CD4-positive, alpha-beta T cell treated with Interferon alpha-2 for 1 hour (primary cell): ENCODE results near the gene ASIC2.

Experiments used
- DNase-seq, 2 donors: peaks; one replicate each; pipeline ENCODE4 v3.0.0-alpha.2; 2020 to 2022

The ASIC2 gene

DNA sequence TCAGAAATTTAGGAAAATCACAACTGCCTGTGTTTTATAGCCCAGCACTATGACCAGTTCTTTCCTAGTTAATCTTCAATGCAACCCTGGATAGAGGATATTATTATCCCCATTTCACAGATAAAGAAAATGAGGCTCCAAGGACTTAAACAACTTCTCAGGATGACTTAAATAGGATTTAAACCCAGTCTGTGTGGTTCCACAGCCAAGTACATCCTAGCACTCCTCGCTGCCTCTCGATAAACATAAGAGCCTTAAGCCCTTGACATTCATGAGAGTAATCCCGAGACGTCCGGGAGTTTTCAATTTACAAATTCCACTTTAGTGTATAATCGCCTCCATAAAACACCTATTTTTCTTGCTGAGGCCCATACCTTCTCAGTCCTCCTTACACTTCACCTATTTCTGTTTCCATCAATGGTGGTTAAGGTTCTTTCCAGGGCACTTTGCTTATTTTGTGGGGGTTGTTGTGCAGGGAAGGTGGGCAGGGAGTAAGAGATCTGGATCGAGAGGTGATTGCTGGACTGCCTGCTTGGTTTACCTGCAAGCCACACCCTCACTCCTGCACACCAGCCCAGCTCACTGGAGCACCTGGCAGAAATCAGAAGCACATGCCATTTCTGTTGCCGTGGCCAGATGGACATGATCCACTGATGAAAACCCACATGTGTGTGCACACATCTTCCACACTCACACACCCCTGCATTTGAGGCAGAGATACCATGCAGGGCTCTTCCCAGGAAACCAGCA lies 50.5 kb downstream of the ASIC2 start:
- DNase-seq: no peak

GRCh38 chr17:33241390-33241789 lies 51.7 kb downstream of the ASIC2 start:
- DNase-seq: no peak

- DNase-seq: no peak
Measured at GRCh38 chr17:33240362-33240761, 52.7 kb downstream of the ASIC2 start.

DNA sequence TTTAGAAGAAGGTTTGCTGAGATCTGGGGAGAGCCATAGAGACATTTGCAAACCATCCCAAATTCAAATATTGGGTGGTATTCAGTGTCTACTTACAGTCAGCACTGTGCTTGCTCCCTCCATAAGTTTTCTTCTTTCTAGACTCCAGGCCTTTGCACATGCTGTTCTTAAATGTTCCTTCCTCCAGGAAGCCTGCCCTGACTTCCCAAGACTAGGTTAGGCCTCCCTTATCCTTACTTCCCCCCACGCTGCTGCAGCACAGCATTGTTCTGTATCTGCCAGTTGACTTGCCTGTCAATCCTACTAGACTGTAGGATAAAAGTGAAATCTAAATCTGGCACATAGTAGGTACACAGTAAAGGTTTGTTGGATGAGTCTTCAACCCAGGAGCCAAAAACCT lies 53.4 kb downstream of the ASIC2 start:
- no peak for DNase-seq

- no peak for DNase-seq
Measured at GRCh38 chr17:33234930-33235685, 58.0 kb downstream of the ASIC2 start.

DNA sequence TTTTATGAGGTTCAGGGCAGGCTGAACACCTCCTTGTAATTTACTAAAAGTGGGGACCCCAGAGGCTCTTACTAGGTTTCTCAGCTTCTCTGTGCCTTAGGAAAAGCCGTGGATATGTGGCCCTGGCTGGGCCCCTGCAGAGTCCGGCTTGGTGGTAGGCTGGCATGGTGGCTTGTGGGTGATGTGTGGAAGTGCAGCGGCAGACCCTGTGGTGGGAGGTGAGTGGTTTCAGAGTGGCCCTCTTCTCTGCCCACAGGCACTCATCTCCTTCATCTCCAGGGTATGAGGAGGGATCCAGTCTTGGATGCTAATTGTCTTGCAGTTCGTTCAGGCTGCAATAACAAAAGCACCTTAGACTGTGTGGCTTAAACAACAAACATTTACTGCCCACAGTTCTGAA lies 58.9 kb downstream of the ASIC2 start:
- no peak for DNase-seq

DNA sequence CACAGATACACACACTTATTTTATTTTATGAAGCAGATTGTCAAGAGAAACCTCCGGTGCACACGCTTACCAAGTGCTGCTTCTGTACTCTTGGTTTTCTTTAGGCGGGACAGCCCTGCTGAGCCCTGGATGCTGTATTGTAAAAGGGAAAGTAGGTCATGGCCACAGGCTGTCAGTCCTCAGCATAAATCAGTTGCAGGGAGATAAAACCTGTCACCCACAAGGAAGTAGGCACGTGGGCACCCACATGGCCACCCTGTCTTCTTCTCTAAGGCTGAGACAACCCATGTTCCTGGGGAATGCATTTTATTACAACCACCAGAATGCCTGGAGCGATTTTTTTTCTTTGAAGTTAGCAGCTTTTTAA lies 59.3 kb downstream of the ASIC2 start:
- DNase-seq: peak in 1 of 2 donors; percentile 35

DNA sequence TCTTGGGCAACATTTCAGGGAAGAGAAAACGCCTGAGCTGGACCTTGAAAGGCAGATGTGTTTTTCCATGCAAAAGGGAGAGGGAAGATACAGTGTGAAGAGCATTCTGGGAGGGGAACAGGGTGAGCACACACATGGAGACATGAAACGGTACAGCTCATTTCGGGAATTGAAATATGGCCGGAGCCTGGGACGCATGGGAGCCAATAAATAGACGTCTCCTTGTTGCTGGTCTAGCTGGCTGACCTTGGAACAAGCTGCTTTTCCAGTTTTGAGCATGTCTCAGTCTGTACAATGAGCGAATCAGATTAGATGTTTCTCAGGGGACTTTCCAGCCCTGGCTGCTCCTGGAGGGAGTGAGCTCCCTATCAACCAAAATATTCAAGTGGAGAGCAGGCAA lies 63.6 kb downstream of the ASIC2 start:
- no peak for DNase-seq

GRCh38 chr17:33229028-33229427 lies 64.1 kb downstream of the ASIC2 start:
- DNase-seq: no peak

GRCh38 chr17:33228548-33228947 lies 64.5 kb downstream of the ASIC2 start:
- DNase-seq: no peak

DNA sequence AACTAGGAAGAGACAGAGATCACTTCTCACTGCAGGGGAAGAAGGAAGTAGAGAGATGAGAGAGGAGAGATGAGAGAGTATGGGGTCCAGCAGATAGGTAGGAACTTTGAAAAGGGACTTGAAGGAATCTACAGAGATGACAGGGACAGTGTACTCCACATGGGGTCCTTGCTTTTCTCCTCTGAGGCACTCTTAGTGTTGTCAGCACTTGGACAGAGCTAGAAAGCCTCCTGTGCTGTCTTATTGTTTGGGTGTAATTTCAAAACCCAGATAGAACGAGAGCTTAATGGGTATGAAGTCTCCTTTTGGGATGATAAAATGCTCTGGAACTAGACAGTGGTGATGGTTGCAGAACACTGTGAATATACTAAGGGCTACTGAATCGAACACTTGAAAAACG lies 65.2 kb downstream of the ASIC2 start:
- no peak for DNase-seq

DNA sequence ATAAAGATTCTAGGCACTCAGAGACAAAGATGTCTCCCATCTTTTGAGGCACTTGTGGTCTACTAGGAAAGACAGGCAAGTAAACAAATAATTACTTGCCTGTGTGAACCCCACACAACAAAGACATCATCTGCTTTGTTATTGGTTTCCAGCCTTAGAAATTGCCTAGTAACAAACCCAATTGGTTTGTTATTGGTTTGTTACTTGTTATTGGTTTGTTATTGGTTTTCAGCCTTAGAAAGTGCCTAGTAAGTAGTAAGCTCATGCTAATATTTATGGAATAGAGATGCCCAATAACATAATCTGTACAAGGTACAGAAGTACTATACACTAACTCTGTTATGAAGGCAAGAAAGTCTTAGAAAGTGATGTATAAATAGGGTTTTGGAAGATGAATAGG lies 67.1 kb downstream of the ASIC2 start:
- DNase-seq: no peak

DNA sequence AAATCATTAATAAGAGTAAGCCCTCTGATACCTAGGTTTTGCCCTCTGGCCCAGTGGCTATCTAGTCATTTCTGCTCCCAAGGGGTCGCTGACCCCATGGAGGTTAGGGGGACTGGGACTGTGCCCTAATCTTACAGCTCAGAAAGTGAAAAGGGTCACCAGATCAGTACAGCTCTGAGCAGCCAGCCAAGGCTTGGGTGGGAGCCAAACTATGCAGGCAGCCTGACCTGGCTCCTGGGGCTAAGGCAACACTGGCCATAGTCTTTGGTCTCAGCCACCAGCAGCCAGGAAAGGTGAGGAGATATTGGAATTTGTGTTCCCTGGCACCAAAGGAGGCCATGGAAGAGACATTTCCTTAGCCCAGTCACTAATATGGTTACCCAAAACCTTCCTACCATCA lies 67.6 kb downstream of the ASIC2 start:
- DNase-seq: no peak

DNA sequence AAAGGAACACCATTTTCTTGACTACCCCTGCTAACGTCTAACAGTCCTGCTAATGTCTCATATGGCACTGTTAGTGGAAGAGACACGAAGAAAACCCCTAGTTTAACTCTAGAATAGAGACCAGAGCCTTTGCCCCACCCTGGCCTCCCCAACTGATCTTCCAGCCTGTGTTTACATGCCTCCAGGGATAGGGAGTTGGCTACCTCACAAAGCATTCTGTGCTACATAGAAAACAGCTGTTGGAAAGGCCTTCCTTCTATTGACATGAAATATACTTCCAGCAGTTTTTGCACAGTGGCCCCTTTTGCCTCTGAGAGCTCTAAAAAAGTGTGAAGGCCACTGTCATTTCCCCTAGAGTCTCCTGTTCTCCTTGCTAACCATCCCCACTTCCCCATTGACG lies 73.1 kb downstream of the ASIC2 start:
- no peak for DNase-seq

GRCh38 chr17:33218698-33219601 lies 74.1 kb downstream of the ASIC2 start:
- DNase-seq: no peak

DNA sequence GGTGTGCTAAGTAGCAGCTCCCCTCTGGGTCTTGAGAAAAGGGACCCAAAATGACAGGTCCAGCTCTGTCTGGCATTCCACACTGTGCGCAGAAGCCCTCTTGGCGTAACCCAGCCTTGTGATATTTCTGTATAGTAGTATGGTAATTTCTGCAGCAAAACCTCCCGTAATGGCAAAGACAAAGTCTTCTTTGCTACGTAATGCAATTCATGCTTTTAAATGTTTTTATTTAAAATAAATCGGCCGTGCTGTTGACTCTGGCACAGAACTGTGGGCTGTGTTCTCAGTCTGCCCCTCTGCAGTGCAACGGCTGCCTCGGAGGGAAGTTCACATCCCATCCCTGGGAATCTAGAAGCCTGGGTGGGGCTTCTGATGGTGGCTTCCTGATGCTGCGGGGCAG lies 75.2 kb downstream of the ASIC2 start:
- no peak for DNase-seq

DNA sequence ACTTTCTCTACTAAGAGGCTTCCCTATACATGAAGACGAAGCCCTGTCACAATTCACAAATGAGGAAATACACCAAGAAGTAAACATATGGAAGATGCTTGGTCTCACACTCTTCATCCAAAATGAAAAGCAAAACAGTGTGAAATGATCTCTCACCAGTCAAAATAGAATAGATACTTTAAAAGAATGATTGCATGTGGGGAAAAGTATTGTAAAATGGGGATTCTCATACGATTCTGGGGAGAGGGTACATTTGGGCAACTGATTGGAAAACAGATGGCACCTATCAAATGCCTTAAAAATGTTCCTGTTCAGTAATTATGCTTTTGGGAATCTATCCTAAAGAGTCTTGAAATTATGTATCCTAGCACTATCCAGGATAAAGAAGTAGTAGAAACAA lies 78.1 kb downstream of the ASIC2 start:
- no peak for DNase-seq

GRCh38 chr17:33210285-33210684 lies 82.8 kb downstream of the ASIC2 start:
- DNase-seq: no peak

DNA sequence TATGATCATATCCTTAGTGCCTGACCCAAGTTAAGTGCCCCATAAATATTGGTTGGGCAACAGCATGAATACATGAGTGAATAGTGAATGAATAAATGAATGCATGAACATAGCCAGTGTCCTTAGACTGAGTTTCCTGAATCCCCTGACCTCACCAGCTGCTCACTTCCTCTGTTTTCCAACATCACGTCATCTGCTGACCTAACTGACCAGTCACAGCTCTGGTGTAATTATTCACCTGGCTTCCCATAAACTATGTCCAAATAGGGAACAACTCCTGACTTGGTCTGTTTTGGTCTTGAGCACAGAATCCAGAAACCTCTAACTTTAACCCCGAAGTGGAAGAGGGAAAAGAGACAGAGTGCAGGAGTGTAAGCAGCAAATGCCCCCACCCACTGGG lies 83.4 kb downstream of the ASIC2 start:
- DNase-seq: no peak

DNA sequence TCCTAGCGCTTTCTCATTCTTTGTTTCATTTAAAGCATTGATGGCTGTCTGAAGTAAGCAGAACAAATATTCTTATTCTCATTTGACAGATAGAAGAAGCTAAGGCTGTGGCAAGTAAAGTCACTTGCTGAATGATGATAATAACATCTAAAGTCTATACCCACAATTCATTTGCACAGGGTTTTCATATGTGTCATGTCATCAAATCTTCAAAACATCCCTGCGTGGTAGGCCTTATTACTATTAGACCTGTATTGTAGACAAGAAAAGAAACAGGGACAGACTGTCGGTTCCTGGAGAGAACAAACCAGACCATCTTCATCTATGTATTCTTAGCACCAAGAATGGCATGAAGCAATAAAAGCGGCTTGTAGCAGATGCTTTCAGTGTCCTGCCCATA lies 85.9 kb downstream of the ASIC2 start:
- no peak for DNase-seq

DNA sequence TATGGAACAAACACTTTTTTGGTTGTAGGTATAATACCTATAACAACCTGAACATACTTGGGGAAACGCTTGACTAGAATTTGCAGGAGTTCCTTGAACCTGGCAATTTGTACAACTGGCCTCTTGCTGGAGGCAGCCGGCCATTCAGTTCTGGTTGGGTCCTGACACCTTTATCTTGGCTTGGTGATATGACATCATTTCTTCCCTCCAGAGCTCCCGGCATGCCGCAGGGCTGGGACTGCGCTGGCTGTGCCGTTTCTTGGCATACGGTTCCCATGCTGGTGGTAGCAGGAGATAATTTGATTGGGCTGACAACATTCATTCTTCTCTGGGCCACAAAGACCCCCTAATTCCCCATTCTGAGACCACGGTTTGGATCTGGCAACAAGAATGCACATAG lies 87.5 kb downstream of the ASIC2 start:
- DNase-seq: no peak

DNA sequence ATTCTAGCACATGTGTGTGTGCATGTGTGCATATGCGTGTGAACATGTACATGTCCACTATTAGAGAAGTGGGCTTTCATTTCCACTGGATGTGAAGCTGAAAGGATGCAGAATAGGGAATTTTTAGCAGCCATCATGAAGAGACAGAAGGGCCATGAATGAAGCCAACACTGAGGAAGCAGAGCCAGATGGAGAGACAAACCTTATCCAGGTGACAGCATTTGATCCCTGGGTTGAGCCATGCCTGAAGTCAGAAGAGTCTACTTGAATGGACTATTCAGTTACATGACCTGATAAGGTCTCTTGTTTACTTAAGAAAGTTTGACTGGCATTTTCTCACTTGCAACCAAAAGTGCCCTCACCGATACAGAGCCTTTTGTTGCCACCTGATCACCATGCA lies 88.4 kb downstream of the ASIC2 start:
- no peak for DNase-seq

- DNase-seq: no peak
Measured at GRCh38 chr17:33204156-33204555, 88.9 kb downstream of the ASIC2 start.
